Fibroblast of skin of left biceps (primary cell): ENCODE measurements around the gene IGLL1.
"Not testable (repeated sequence)": the region's sequence is repeated elsewhere in the genome, so short reads cannot be mapped to it uniquely, and the experiment has no call there.

Experiments
- DNase-seq, 2 experiments: peaks; one replicate each; pipeline ENCODE4 v3.0.0-alpha.2; 2013; ENCODE audit warnings: low read depth in 2 of 2

The IGLL1 gene

DNA sequence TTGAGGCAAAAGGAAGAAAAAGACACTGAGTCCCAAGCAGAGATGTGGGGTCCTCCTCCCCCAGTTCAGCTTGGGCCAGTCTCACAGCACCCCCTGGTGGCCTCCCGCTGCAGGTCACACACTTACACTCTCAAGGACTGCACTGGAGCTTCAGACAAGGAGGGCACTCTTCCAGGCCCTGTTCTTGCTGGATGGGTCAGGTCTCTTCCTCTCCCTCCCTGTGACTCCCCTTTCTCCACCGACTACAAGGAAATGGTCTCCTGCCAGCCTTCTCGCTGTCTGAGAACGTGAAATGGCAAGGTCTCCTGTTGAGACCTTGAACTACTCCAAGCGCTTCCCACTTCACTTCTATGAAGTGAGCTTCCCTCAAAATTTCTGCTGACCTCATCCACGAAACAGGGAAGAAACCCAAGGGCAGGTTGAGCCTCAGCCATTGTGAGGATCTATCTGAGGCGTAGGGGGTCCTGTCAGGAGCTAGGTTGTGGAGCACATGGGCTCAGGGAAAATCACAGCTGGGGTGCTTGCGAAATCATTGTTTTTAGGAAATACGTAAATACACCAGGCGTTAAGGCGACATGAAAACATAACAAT is 11.2 kb upstream of the IGLL1 start:
- no peak for DNase-seq

DNA sequence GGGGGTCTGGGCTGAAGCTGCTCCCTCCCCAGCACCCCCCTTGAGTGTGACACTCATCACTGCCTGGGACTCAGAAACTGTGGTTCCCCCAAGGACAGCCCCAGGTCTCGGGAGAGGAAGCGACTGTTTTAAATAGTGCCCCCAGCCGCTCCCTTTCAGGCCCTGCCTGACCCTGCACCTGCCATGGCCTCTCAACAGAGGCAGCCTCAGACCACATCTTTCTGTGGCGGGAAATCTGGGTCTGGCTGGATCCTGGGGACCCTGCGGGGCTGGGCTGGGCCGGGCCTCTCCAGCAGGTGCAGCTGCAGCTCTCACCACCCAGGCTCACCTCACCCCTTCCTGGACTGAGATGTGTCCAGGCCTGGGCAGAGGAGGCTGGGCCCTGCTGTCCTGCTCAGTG is 3.7 kb upstream of the IGLL1 start:
- DNase-seq, result no peak

GRCh38 chr22:23583153-23583552 is 3.1 kb upstream of the IGLL1 start:
- no peak for DNase-seq

GRCh38 chr22:23581260-23581650 is 1.2 kb upstream of the IGLL1 start:
- no peak for DNase-seq

DNA sequence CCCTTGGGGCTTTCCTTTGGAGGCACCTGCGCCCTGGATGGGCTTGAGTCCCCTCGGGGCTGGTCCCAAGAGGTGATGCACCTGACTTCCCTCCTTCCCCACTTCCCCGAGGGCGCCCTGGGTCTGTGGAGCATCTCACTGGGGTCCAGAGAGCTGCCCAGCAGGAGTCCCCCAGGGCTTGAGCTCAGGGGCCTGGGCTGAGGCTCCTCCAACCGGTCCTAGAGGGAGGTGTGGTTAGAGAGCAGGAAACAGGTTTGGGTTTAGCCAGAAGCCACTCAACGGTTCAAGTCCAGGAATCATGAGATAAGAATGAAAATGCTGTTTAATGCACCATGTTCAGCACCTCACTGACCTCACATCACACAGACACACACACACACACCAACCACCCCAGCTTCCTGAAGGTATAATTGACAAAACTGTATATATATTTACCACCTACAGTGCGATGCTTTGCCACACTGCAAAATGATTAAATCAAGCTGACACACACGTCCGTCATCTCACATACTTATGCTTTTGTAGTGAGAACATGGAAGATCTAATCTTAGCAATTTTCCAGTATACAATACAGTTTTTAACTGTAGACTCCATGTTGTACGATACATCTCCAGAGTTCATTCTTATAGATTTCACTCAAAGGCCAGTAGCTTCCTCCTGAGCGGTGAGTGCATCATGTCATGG is 628 bp upstream of the IGLL1 start:
- no peak for DNase-seq

DNA sequence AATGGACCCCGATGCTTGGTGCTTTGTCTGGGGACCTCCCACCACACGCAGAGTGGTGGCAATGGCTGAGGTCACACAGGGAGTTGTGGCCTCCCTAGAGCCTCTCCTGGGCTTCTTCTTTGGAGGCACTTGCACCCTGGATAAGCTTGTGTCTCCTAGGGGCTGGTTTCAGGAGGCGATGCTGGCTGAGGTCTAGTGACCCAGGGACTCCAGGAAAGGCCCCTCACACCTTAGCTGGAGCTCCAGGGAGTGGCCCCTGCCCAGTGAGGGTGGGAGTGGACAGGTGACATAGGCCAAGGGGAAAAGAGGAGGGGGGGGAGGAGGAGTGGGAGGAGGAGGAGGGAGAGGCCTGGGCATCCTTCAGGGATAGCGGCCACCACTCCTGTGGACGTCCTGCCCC is 810 bp downstream of the IGLL1 start:
- DNase-seq, result no peak

DNA sequence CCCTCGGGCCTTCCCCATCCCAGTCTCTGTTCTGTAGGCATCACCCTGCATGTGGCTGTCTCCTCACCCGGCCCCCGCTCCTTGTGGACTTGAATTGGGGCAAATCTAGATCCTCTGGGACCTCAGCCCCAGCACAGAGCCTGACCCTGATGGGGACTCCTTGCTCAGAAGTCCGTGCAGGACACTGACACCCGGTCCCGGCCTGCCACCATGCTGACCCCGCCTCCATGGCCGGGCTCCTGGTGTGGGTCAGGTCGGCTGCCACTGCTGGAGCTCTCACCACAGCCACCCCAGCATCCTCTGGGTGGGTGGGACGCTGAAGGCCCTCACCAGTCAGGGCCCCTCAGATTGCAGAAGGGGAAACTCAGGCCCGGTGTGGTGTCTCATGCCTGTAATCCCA is 1.8 kb downstream of the IGLL1 start:
- no peak for DNase-seq

DNA sequence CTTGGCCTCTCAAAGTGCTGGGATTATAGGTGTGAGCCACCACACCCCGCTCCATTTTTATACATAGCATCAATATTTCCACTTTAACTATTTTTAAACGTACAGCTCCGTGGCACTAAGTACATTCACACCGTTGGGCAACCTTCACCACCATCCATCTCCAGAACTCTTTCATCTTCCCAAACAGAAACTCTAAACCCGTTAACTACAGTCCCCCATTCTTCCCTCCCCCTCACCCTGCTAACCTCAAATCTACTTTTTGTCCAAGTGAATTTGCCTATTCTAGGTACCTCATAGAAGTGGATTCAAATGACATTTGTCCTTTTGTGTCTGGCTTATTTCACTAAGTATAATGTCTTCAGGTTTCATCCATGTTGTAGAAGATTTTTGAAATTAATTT is 3.4 kb downstream of the IGLL1 start:
- DNase-seq, result no peak

GRCh38 chr22:23575601-23576000 is 4.5 kb downstream of the IGLL1 start:
- no peak for DNase-seq

DNA sequence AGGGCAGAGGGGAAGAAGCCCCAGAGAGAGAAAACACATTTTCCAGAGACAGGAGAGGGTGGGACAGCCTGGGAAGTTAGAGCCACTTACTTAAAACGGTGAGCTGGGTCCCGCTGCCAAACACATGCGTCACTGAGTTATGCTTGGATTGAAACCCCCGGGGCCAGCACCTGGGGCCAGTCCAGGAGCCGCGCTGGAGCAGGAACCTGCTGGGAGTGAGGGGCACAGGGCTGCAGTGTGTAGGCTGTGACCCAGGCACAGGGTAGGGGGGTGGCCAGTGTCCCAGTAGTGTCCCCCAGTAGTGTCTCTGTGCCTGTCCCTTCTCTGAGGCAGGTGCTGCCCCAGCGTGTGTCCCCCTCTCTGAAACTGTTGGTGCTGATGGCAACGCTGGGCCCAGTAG is 5.2 kb downstream of the IGLL1 start:
- DNase-seq, result no peak

GRCh38 chr22:23574371-23574811 is 5.7 kb downstream of the IGLL1 start:
- no peak for DNase-seq

GRCh38 chr22:23573701-23574235 is 6.3 kb downstream of the IGLL1 start:
- not testable (repeated sequence) for DNase-seq

DNA sequence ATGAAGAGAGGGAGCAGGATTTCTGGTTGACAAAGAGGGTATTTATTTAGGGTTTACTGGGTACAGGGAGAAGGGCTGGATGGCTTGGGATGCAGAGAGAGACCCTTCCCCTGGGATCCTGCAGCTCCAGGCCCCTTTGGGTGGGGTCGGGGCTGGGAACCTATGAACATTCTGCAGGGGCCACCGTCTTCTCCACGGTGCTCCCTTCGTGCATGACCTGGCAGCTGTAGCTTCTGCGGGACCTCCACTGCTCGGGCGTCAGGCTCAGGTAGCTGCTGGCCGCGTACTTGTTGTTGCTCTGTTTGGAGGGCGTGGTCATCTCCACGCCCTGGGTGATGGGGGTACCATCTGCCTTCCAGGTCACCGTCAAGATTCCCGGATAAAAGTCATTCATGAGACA is 7.0 kb downstream of the IGLL1 start:
- DNase-seq, result not testable (repeated sequence)

DNA sequence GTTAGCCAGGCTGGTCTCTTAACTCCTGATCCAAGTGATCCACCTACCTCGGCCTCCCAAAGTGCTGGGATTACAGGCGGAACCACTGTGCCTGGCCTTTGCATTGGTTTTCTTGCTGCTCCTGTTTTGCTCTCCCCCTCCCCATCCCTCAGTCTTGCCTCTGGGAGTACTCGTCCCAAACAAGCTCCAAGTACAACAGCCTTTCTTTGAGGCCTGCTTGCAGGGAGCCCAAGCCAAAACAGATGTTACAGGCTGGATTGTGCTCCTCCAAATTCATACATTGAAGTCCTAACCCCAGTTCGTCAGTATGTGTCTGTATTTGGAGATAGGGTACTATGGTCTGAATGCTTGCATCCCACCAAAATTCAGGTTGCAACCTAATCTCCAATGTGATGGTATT is 8.6 kb downstream of the IGLL1 start:
- no peak for DNase-seq

DNA sequence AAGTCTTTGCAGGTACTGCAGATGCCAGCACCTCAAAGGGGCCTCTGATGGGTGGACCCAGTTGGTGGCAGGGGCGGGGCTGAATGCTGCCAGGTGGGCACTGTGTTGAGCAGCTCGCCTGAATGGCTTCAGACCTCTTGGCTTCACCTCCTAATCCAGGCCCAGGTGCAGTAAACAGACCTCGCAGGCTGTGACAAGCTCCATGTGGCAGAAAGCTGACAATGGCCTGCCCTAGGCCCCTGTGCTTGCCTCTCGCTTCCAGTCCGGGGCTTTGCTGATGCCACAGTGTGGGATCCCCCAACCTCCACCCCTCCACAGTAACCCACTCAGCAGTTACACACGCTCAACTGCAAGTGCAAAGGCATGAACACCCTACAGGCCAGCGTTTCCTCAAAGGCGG is 9.4 kb downstream of the IGLL1 start:
- no peak for DNase-seq

GRCh38 chr22:23569716-23570115 is 10.4 kb downstream of the IGLL1 start:
- no peak for DNase-seq

- DNase-seq, result no peak
Observed at GRCh38 chr22:23569291-23569690, 10.8 kb downstream of the IGLL1 start.

DNA sequence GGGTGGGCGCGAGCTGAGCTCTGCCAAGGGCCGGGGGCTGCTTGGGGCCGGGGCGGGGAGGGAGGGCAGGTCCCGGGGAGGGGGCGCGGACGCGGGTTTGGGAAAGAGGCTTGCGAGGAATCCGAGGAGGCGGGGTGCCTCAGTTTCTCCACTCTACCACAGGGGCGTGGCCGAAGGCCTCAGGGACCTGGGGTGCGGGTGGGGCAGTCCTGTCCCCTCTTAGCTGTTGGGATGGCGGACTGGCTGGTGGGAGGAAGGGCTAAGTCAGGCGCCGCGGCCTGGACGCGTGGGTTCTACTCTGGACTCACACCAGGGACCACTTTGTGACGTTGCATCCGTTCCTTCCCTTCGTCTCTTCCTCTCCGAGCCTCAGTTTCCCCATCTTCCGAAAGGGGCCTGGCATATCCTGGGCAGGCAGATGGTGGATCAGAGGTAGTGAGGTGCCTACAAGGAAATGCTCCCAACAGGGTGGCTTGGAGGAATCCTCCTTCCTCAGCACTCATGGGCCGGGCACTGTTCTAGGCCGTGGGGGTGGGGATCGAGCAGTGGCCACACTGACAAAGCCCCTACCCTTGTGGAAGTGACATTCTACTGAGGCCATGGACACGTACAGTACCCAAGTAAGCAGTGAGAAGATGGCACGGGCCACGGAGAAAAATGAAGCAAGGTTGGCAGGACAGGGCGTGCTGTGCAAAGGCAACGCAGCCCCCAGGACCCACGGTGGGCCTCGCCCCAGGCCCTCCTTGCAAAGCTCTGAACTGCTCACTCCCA is 13.2 kb downstream of the IGLL1 start:
- no peak for DNase-seq

DNA sequence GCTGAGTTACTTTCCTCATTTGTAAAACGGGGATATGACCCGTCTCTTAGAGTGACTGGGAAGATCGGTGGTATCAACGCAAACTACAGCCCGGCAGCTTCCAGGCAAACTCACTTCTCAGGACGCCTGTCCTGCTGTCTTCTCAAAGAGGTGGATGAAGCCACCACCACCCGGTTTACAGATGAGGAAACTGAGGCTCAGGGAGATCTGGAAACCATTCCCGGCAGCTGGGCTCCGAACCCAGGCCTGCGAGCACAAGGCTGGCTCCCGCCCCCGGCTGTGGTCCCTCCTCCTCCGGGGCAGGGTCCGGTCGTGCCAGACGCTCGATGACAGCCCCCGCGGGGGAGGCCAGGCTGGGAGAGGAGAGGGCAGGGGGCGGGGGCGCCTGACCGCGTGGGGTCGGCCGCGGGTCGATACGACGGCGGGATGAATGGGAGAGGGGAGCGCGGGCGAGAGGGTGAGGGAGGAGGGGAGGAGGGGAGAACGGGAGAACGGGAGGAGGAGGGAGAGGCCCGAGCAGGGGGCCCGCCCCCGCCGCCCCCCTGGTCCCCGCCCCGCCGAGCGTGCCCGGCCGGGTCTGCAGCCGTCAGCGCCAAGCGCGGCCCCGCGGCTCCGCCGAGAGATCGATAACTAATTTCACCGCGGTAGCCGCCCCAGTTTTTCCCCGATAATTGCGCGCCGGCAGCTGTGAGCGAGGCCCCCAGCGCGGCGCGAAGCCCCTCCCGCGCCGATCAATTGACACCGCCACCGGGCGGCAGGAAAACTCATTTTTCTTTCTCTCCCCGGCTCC is 14.0 kb downstream of the IGLL1 start:
- DNase-seq, result no peak

- DNase-seq, result no peak
Observed at GRCh38 chr22:23565305-23565914, 14.7 kb downstream of the IGLL1 start.

DNA sequence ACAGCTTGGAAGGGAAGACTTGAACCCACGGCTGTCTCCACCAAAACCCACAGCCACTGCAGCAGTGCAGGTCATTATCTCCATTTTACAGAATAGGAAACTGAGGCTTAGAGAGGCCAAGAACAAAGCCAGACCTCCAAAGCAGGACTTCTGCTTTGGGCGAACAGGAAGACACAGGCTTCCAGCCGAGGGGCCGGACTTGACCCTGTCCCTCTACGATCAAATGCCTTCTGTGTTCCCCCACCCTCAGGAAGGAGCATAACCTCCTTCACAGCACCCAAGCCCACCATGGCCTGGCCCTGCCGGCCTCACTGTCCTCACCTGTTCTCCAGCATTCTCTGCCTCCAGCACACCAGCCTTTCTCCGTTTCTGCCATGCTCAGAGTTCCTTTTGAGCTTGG is 15.8 kb downstream of the IGLL1 start:
- no peak for DNase-seq

GRCh38 chr22:23563111-23563510 is 17.0 kb downstream of the IGLL1 start:
- DNase-seq, result no peak
